ENCODE data around the gene BMPR2. TPM values are rescaled to one million over a fixed set of nuclear protein-coding genes. Genes with fewer than 3 reads are reported as not detected.
"Not testable (repeated sequence)": the region's sequence is repeated elsewhere in the genome, so short reads cannot be mapped to it uniquely, and the experiment has no call there.

BMPR2 gene
- total RNA-seq, 1 donor from 2014 or later = 47.9 TPM

DNA sequence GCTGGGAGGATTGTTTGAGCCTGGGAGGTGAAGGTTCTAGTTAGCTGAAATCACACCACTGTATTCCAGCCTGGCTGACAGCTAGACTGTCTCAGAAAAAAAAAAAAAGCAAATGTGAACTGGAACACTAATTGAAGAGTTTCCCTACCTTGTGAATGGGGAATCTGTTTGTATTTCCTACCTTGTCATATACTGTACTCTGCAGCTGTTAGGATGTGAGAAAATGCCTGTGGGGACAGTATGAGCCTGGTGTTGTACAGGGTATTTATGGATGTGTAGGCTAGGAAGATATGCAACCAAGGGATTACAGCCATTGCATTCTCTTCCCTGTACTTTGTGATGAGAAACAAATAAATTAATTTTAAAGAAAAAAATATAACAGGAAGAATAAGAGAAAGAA lies 145.3 kb downstream of the BMPR2 start:
- Histone ChIP-seq H3K27ac (no peak overlapping the region), H3K9me3 (no peaks in the 10 kb centered on the region), H3K36me3 (peaks cover 0 to 36% of the 10 kb centered on the region in 2 donors), H3K4me1 (no peaks in the 10 kb centered on the region), H3K4me3 (no peak overlapping the region), H3K27me3 (no peaks in the 10 kb centered on the region)
- intact Hi-C loops (cut with DNase I) = no loop called here
- TF ChIP-seq POLR2AphosphoS5 (IDR thresholded peaks at IDR 0.05; ENCODE audit: insufficient read depth in 1 of 2, low read depth in 1 of 2) = no peak
- no peak for TF ChIP-seq CTCF (IDR thresholded peaks at IDR 0.05)
- no peak for TF ChIP-seq POLR2A (IDR thresholded peaks at IDR 0.05)
- no peak for DNase-seq (ENCODE audit: extremely low spot score in 2 of 2)

GRCh38 chr2:202529389-202529788 lies 153.3 kb downstream of the BMPR2 start:
- no peak for DNase-seq (ENCODE audit: extremely low spot score in 2 of 2)
- H3K9me3 ChIP-seq = no peaks in the 10 kb centered on the region
- intact Hi-C loops (cut with DNase I) = no loop called here
- no peaks in the 10 kb centered on the region for H3K27me3 ChIP-seq
- H3K4me3 ChIP-seq = no peak overlapping the region
- TF ChIP-seq POLR2A (IDR thresholded peaks at IDR 0.05) = no peak
- TF ChIP-seq POLR2AphosphoS5 (IDR thresholded peaks at IDR 0.05; ENCODE audit: insufficient read depth in 1 of 2, low read depth in 1 of 2) = no peak
- no peak for TF ChIP-seq CTCF (IDR thresholded peaks at IDR 0.05)
- no peak overlapping the region for H3K27ac ChIP-seq
- no peaks in the 10 kb centered on the region for H3K4me1 ChIP-seq
- H3K36me3 ChIP-seq = peaks cover 0 to 19% of the 10 kb centered on the region in 2 donors

GRCh38 chr2:202530038-202530437 lies 153.9 kb downstream of the BMPR2 start:
- intact Hi-C loops (cut with DNase I) = no loop called here
- Histone ChIP-seq H3K27ac (no peak overlapping the region), H3K36me3 (peaks cover 0 to 19% of the 10 kb centered on the region in 2 donors), H3K9me3 (no peaks in the 10 kb centered on the region), H3K27me3 (no peaks in the 10 kb centered on the region), H3K4me1 (no peaks in the 10 kb centered on the region), H3K4me3 (no peak overlapping the region)
- DNase-seq (ENCODE audit: extremely low spot score in 2 of 2) = no peak
- TF ChIP-seq POLR2AphosphoS5 (IDR thresholded peaks at IDR 0.05; ENCODE audit: insufficient read depth in 1 of 2, low read depth in 1 of 2) (no peak), CTCF (IDR thresholded peaks at IDR 0.05) (no peak), POLR2A (IDR thresholded peaks at IDR 0.05) (no peak)

GRCh38 chr2:202535290-202535689 lies 159.2 kb downstream of the BMPR2 start:
- H3K4me1 ChIP-seq; H3K27ac ChIP-seq; H3K27me3 ChIP-seq; H3K9me3 ChIP-seq; intact Hi-C loops (cut with DNase I); H3K4me3 ChIP-seq; DNase-seq (ENCODE audit: extremely low spot score in 2 of 2): not testable (repeated sequence)
- H3K36me3 ChIP-seq = peaks cover 0 to 19% of the 10 kb centered on the region in 2 donors

GRCh38 chr2:202541137-202541536 lies 165.0 kb downstream of the BMPR2 start:
- Histone ChIP-seq H3K36me3 (no peaks in the 10 kb centered on the region), H3K4me1 (no peaks in the 10 kb centered on the region), H3K4me3 (no peak overlapping the region), H3K27me3 (no peaks in the 10 kb centered on the region), H3K9me3 (no peaks in the 10 kb centered on the region), H3K27ac (no peak overlapping the region)
- TF ChIP-seq POLR2A (IDR thresholded peaks at IDR 0.05) (no peak), POLR2AphosphoS5 (IDR thresholded peaks at IDR 0.05; ENCODE audit: insufficient read depth in 1 of 2, low read depth in 1 of 2) (no peak), CTCF (IDR thresholded peaks at IDR 0.05) (no peak)
- DNase-seq (ENCODE audit: extremely low spot score in 2 of 2) = no peak
- intact Hi-C loops (cut with DNase I) = no loop called here

GRCh38 chr2:202542142-202542541 lies 166.0 kb downstream of the BMPR2 start:
- DNase-seq (ENCODE audit: extremely low spot score in 2 of 2) = no peak
- Histone ChIP-seq H3K27me3 (no peaks in the 10 kb centered on the region), H3K36me3 (no peaks in the 10 kb centered on the region), H3K4me1 (no peaks in the 10 kb centered on the region), H3K27ac (no peak overlapping the region), H3K9me3 (no peaks in the 10 kb centered on the region), H3K4me3 (no peak overlapping the region)
- intact Hi-C loops (cut with DNase I) = no loop called here
- no peak for TF ChIP-seq POLR2AphosphoS5 (IDR thresholded peaks at IDR 0.05; ENCODE audit: insufficient read depth in 1 of 2, low read depth in 1 of 2)
- no peak for TF ChIP-seq CTCF (IDR thresholded peaks at IDR 0.05)
- no peak for TF ChIP-seq POLR2A (IDR thresholded peaks at IDR 0.05)

Data from vagina (tissue), 2 donors.